ENCODE measurements around the gene EPB41.

DNA sequence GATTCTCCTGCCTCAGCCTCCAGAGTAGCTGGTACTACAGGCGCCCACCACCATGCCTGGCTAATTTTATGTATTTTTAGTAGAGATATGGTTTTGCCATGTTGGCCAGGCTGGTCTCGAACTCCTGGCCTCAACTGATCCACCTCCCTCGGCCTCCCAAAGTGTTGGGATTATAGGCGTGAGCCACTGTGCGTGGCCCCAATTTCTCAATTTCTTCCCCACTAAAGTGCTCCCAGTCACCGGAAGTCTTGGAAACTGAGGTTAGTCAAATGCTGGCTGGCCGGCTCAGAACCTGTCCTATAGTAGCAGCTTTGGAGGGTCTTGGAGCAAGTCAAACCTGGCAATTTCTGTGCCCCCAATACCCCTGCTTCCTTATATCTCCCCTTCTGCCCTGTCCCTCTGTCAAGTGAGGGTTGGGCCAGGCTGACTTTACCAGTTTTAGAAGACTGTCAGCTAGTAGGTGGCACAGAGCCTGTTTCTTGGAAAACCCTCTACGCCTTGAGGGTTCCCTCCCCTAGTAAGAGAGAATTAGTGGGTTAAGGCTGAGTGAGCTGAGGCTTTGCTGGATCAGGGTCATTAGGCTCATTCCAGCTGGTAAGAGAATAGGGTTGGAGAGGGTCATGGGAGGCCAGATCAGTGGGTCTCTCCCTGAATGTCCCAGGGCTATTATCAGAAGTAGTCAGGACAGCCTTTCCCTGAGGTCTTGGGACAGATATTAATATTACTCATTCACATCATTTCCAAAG, 8.3 kb upstream of the EPB41 start:
- TF ChIP-seq, protein P1, sequence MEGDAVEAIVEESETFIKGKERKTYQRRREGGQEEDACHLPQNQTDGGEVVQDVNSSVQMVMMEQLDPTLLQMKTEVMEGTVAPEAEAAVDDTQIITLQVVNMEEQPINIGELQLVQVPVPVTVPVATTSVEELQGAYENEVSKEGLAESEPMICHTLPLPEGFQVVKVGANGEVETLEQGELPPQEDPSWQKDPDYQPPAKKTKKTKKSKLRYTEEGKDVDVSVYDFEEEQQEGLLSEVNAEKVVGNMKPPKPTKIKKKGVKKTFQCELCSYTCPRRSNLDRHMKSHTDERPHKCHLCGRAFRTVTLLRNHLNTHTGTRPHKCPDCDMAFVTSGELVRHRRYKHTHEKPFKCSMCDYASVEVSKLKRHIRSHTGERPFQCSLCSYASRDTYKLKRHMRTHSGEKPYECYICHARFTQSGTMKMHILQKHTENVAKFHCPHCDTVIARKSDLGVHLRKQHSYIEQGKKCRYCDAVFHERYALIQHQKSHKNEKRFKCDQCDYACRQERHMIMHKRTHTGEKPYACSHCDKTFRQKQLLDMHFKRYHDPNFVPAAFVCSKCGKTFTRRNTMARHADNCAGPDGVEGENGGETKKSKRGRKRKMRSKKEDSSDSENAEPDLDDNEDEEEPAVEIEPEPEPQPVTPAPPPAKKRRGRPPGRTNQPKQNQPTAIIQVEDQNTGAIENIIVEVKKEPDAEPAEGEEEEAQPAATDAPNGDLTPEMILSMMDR (IDR thresholded peaks at IDR 0.05; ENCODE audit: poor library complexity), result no peak
- no peak for TF ChIP-seq EZH2 (IDR thresholded peaks at IDR 0.05; ENCODE audit: borderline replicate concordance)

Measured in hepatocyte (in vitro differentiated cells).